Ascending aorta (tissue), 2 donors: ENCODE measurements around the gene POLK. TPM values are rescaled to one million over a fixed set of nuclear protein-coding genes. Genes with fewer than 3 reads are reported as not detected.

Experiments
- DNase-seq, 2 donors: peaks; one replicate each; pipeline ENCODE4 v3.0.0-alpha.2; 2019; ENCODE audit warnings: low spot score in 2 of 2
- H3K27ac ChIP-seq, 2 donors: fragments of 200-600 bp; sonication (generic); one replicate each; pipeline ENCODE4 v1.5.1; 2016 to 2017; ENCODE audit warnings: mild to moderate bottlenecking in 1 of 2
- H3K27me3 ChIP-seq: fragments of 200-600 bp; sonication (generic); one replicate; pipeline ENCODE4 v1.5.1; 2017
- H3K36me3 ChIP-seq, 2 donors: fragments of 200-600 bp; sonication (generic); one replicate each; pipeline ENCODE4 v1.5.1; 2016
- H3K4me1 ChIP-seq, 2 donors: fragments of 200-600 bp; sonication (generic); one replicate each; pipeline ENCODE4 v1.5.1; 2016 to 2017; ENCODE audit warnings: mild to moderate bottlenecking in 1 of 2
- H3K4me3 ChIP-seq, 2 donors: fragments of 200-600 bp; sonication (generic); one replicate each; pipeline ENCODE4 v1.5.1; 2016 to 2017; ENCODE audit warnings: mild to moderate bottlenecking in 1 of 2
- H3K9me3 ChIP-seq, 2 donors: fragments of 200-600 bp; sonication (generic); one replicate each; pipeline ENCODE4 v1.5.1; 2016
- intact Hi-C: fragments of 100-400 bp; cut with DNase I; formaldehyde crosslinking; loops from one replicate; pipeline ENCODE4 v1.15.1; 2023
- total RNA-seq: library from RNA; depleted of rRNA; stranded (reverse); fragments of >200 nt; gene quantifications from one replicate; pipeline ENCODE4 v1.1.0, GENCODE V29; 2016
- TF ChIP-seq, protein P1 (sequence below), 3 experiments: fragments of 200-600 bp in 2 of 3; fragments of 450-650 bp in 1 of 3; sonication (generic) in 2 of 3; IDR thresholded peaks; one replicate each; pipeline ENCODE4 v1.5.1; 2016 to 2019; ENCODE audit warnings: antibody characterized with exemption in 3 of 3, mild to moderate bottlenecking in 1 of 3, moderate library complexity in 1 of 3

Gene POLK
- total RNA-seq, 1 donor from 2014 or later: 19.4 TPM

DNA sequence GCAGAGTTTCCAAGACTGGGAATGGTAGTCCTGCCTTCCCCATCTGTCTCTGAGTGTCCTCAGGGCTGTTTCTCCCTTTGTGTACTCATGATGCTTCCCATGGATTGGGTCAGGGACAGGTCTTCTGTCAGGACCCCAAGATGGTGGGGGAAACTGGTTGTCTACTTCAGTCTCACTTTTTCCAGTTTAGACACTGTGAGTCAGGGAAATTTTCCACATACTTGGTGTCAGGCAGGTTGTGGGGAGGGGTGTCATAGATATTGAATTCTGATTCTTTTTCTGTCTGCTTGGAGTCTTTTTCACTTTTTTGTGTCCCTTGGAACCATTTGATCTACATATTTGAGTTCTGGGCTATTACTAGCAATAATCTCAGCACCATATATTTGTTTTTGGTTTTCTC, 10.3 kb downstream of the POLK start:
- H3K9me3 ChIP-seq: peaks cover 12 to 19% of the 10 kb centered on the region in 2 donors
- no peaks in the 10 kb centered on the region for H3K36me3 ChIP-seq
- TF ChIP-seq, protein P1, sequence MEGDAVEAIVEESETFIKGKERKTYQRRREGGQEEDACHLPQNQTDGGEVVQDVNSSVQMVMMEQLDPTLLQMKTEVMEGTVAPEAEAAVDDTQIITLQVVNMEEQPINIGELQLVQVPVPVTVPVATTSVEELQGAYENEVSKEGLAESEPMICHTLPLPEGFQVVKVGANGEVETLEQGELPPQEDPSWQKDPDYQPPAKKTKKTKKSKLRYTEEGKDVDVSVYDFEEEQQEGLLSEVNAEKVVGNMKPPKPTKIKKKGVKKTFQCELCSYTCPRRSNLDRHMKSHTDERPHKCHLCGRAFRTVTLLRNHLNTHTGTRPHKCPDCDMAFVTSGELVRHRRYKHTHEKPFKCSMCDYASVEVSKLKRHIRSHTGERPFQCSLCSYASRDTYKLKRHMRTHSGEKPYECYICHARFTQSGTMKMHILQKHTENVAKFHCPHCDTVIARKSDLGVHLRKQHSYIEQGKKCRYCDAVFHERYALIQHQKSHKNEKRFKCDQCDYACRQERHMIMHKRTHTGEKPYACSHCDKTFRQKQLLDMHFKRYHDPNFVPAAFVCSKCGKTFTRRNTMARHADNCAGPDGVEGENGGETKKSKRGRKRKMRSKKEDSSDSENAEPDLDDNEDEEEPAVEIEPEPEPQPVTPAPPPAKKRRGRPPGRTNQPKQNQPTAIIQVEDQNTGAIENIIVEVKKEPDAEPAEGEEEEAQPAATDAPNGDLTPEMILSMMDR (IDR thresholded peaks at IDR 0.05): no peak
- H3K4me1 ChIP-seq: peaks cover 0 to 17% of the 10 kb centered on the region in 2 donors
- intact Hi-C loops: no loop called here
- peak overlapping the region; percentile 67 to 72 for H3K27ac ChIP-seq
- DNase-seq: no peak
- H3K4me3 ChIP-seq: no peak overlapping the region
- H3K27me3 ChIP-seq: no peaks in the 10 kb centered on the region

DNA sequence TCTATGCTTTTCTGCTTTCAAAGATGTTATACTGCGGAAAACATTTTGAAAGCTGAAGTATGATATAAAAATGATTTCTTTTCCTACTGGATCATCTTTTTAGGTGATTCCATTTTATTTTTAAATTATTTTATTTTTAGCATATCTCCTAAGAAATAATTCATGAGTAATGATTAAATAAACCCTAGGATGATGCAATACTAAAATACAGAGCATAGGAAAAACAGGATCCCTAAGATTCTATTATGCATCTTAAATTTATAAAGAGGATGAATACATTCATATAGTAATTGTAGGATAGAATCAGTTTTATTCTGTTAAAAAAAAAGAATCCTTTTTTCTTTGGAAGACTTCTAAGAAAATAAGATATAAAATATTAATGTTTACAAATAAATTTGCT, 10.9 kb downstream of the POLK start:
- TF ChIP-seq, protein P1 (IDR thresholded peaks at IDR 0.05): no peak
- H3K4me3 ChIP-seq: no peak overlapping the region
- DNase-seq: no peak
- peak overlapping the region; percentile 67 to 72 for H3K27ac ChIP-seq
- intact Hi-C loops: no loop called here
- H3K36me3 ChIP-seq: no peaks in the 10 kb centered on the region
- peaks cover 0 to 17% of the 10 kb centered on the region in 2 donors for H3K4me1 ChIP-seq
- no peaks in the 10 kb centered on the region for H3K27me3 ChIP-seq
- H3K9me3 ChIP-seq: peaks cover 12 to 19% of the 10 kb centered on the region in 2 donors

DNA sequence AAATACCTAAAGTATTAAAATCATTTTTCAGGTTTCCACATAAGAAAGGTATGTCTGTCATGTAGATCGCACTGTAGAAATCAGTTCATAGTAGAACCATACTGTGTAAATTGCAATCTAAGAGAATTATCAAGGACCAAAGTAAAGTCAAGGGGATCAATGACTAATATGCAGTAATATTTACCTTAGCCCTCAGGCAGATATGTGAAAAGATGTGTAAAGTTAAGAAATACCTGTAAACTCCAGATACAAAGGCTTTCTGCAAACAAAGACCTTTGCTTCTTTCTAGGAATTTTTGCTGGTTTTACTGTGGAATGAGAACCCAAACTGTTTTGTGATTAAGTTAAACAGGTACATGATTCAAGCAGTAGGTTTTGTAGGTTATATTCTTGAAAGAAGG, 11.6 kb downstream of the POLK start:
- H3K9me3 ChIP-seq: peaks cover 12 to 19% of the 10 kb centered on the region in 2 donors
- H3K36me3 ChIP-seq: no peaks in the 10 kb centered on the region
- peaks cover 0 to 17% of the 10 kb centered on the region in 2 donors for H3K4me1 ChIP-seq
- no peak overlapping the region for H3K4me3 ChIP-seq
- intact Hi-C loops: no loop called here
- no peaks in the 10 kb centered on the region for H3K27me3 ChIP-seq
- no peak for DNase-seq
- TF ChIP-seq, protein P1 (IDR thresholded peaks at IDR 0.05): no peak
- H3K27ac ChIP-seq: no peak overlapping the region

DNA sequence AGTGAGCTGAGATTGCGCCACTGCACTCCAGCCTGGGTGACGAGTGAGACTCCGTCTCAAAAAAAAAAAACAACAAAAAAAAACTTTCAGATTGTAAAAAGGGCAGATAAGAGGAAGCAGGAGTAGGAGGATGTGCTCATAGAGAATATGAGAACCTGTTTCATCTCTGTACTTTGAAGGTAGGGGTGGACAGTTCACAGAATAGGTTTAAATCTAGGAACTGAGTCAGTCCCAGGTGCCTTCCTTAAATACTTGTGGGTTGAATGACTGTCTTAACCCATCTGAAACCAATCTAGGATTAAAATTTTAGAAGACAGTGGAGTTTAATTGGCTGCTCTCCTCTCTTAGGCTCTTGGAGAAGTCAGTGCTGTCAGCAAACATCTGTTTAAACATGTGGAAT, 12.4 kb downstream of the POLK start:
- H3K4me3 ChIP-seq: no peak overlapping the region
- intact Hi-C loops: no loop called here
- H3K27ac ChIP-seq: no peak overlapping the region
- TF ChIP-seq, protein P1 (IDR thresholded peaks at IDR 0.05): no peak
- H3K4me1 ChIP-seq: peaks cover 0 to 17% of the 10 kb centered on the region in 2 donors
- no peak for DNase-seq
- H3K36me3 ChIP-seq: no peaks in the 10 kb centered on the region
- H3K9me3 ChIP-seq: peaks cover 12 to 19% of the 10 kb centered on the region in 2 donors
- no peaks in the 10 kb centered on the region for H3K27me3 ChIP-seq

DNA sequence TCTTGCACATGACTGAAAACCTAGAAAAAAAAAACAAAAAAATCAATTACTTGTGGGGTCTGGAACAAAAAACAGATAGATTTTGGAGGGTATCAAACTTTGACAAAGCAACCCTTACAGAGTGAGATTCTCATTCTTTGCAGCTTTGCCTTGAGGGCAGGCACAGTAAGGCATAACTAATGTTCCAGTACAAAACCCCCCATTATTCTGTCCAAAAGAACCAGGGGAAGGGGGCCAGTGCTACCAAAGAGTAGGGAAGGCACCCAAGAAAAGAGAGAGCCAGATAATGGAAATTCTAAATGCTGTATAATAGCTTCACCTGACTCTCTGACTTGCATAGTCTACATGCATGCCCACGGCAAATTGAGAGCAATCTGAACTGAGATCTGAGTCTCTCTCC, 12.9 kb downstream of the POLK start:
- Histone ChIP-seq H3K27ac (no peak overlapping the region), H3K27me3 (no peaks in the 10 kb centered on the region), H3K9me3 (peaks cover 12 to 17% of the 10 kb centered on the region in 2 donors), H3K4me3 (no peak overlapping the region), H3K4me1 (peaks cover 0 to 17% of the 10 kb centered on the region in 2 donors), H3K36me3 (no peaks in the 10 kb centered on the region)
- intact Hi-C loops: no loop called here
- TF ChIP-seq, protein P1 (IDR thresholded peaks at IDR 0.05): no peak
- DNase-seq: no peak

DNA sequence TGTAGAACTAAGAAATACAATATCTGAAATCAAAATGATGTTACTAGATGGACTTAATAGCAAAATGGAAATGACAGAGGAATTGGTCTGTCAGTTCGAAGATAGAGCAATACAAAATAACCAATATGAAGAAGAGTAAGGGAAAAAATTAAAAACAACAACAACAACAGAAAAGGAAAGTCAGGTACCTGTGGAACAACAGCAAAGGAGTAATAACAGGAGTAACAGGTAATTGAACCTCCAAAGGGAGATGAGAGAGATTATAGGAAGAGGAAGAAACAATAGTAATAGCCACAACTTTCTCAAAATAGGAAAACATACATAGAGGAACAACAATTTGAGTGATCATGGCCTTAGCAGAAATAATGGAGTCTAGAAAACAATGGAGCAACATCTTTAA, 13.7 kb downstream of the POLK start:
- no peak overlapping the region for H3K4me3 ChIP-seq

More for the DNA sequence above, 13.7 kb downstream of the POLK start:
- peaks cover 0 to 17% of the 10 kb centered on the region in 2 donors for H3K4me1 ChIP-seq
- H3K27ac ChIP-seq: no peak overlapping the region
- H3K36me3 ChIP-seq: no peaks in the 10 kb centered on the region
- H3K9me3 ChIP-seq: peaks cover 11 to 15% of the 10 kb centered on the region in 2 donors
- TF ChIP-seq, protein P1 (IDR thresholded peaks at IDR 0.05): no peak
- no peaks in the 10 kb centered on the region for H3K27me3 ChIP-seq
- no peak for DNase-seq
- intact Hi-C loops: no loop called here
